HG03460 (cell line): ENCODE results near the gene PIGW.

Experiments
- ATAC-seq: cut with Tn5 transposase; IDR thresholded peaks from one replicate; pipeline ENCODE4 v1.9.1; 2021; ENCODE audit not compliant: unreplicated experiment

PIGW gene, protein sequence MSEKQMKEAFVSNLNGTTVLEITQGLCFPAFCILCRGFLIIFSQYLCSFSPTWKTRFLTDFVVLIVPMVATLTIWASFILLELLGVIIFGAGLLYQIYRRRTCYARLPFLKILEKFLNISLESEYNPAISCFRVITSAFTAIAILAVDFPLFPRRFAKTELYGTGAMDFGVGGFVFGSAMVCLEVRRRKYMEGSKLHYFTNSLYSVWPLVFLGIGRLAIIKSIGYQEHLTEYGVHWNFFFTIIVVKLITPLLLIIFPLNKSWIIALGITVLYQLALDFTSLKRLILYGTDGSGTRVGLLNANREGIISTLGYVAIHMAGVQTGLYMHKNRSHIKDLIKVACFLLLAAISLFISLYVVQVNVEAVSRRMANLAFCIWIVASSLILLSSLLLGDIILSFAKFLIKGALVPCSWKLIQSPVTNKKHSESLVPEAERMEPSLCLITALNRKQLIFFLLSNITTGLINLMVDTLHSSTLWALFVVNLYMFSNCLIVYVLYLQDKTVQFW

DNA sequence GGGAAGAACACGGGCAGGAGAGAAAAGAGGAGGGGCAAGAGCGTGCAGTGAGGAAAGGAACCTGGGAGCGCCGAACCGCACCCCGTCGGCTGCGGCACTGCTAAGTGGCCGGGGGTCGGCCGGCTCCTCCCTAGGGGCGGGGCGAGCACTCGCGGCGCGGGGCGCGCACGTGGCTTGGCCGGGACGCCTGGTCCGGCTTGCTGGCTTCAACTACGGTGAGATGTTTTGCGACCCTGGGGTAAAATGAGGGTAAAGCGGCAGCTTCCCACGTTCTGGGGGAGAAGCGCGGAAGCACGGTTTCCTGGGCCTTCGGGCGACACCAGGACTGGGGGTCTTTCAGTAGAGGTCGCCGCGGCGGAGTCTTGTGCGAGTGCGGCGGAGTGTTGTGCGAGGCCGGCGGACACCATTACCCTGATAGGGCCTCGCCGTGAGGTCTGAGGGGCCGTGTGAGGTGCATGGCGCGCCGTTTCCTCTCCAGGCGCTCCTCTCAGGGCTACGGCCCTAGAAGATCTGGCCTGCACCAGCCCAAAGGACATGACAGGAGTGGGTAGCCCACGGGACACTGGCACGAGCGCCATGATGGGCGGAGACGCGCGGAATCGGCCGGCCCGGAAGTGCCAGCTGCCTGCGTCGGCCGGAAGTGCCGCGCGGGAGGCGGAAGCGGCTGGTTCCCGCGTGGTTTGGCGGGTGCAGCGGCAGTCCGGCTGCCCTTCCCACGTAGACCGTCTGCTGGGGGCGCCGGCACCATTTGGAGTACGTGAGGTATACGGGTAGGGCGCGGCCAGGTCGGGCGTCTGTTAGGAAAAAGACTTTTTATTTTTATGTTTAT lies at the start of gene PIGW, which contains the start of gene MYO19:
Gene PIGW (plus strand): TSS at position 148 of the 829 bp plus-strand sequence. CDS start 2,115 bp downstream, outside the sequence.
Gene MYO19 (minus strand): TSS at position 29 of the 829 bp plus-strand sequence. CDS start 2,330 bp downstream, outside the sequence.
- peak; percentile 73 for ATAC-seq

DNA sequence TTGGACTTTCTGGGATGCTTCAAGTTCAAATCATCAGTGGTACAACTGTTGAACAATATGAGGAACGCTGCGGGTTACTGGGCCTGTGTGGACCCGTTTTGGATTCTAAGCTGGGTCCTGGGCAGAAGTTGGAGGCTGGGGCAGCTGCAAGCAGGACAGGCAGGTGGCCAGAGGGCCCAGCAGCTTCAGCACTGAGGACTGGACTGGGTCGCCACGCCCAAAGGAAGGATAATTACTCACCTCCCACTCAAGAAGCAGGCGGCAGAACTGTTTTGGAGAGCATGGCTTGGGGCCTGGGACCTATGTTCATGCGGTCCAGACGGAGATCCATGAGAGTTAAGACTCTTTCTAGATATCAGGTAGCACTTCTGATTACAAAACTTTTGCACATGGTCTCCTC lies 49.8 kb upstream of the PIGW start:
- no peak for ATAC-seq

DNA sequence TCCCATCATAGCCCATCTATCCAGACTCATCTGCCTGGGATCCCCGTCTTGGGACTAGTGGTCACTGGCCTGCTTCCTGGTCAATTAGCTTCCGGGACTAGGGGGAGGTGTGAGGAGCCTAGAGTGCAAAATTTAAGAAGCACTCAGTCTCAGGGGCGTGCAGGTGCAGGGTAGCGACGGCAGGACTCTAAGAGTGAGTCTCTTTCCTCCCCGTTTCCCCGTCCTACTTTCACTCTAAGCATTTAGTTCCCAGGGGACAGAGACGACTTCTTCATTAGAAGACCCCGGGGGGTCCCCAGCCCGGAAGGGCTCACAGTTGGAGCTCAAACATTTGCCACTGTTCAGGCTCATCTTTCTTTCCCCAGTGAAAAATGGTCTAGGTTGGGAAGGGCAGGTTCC lies 49.0 kb upstream of the PIGW start:
- ATAC-seq: peak; percentile 5

DNA sequence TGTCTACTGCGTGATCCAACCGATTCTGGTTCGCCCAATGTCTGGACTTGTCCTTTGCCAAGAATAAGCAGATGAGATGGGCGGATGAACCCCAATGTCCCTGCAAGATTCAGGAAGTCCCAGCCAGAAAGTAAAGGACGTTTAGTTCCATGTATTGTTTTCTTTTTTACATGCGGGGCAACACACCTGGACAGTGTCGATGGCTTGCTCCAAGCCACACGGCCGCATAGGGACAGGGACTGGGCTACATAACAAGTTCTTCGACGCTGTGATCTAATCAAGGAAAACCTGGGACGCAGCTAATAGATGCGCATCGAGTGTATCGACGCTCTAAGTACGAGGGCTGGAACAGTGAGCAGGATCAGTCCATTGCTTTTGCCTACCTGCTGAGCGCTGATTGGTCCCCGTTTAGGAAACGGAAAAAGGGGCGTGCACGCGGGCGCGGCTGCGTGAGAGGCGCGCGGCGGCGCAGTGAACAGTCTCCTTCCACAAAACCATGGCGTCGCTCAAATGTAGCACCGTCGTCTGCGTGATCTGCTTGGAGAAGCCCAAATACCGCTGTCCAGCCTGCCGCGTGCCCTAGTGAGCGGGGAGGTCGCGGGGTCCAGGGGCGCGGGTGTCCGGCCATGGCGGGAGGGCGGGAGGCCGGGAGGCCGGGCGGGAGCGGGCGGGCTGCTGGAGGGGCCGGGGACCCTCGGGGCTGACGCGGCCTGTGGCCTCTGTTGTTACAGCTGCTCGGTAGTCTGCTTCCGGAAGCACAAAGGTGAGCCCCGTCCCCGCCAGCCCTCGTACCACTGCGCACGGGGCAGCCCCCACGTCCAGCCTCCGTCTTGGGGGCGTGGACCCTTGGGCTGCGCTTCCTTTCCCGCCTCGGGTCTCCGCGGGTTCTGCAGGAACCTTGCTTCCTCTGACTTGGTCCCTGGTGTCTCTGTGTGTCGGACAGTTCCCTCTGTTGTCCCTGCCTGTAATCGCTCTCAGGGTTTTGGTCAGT lies 48.3 kb upstream of the PIGW start, which contains the start of gene ZNHIT3:
Gene ZNHIT3 (plus strand): TSS at position 478 of the 991 bp plus-strand sequence. CDS start 19 bp downstream, at position 497.
- peak; percentile 82 for ATAC-seq

DNA sequence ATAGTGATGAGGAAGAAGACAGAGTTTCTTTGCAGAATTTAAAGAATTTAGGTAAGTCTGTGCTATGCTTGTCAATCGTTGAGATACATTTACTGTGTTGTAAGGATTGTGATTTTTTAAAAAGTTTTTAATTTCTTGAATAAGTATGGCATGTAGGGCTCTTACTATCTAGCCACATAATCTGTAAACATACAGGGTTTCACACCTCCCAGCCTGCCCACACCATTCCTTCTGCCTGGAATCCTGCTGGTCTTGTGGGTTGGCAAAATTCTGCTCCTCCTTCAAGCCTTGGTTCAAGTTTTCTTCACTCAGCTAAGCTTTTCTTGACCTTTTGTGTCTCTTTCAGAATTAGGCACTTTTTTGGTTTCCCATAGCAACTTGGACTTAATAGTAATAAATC lies 40.8 kb upstream of the PIGW start:
- no peak for ATAC-seq

DNA sequence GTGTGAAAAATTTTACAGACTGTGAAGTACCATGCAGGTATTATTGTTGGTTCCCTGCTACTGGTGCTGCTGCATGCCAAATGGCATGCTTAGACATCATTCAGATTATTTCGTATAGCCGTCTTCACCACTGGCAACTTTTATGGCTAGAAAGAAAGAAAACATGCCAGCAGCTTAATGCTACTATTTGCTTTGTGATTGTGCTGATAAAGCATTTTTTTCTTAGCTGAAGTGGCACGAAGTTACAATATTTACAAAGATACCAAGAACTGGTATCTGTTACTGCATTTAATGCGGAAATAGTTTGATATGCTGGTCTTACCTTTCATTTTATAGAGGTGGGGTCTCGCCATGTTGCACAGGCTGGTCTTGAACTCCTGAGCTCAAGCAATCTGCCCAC lies 40.1 kb upstream of the PIGW start:
- ATAC-seq: no peak

DNA sequence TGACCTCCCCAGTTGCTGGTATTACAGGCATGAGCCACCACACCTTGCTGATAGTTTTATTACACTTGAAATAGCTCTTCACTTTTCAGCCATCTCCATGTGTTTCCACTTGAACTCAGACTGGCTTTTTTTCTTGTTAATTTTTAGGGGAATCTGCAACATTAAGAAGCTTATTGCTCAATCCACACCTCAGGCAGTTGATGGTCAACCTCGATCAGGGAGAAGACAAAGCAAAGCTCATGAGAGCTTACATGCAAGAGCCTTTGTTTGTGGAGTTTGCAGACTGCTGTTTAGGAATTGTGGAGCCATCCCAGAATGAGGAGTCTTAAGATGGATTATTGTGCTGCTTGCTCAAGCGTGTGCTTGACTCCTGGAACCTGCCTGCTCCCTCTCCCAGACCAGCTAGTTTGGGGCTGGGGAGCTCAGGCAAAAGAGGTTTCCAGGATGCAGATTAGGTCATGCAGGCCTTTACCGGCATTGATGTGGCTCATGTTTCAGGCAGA lies 39.7 kb upstream of the PIGW start:
- no peak for ATAC-seq

DNA sequence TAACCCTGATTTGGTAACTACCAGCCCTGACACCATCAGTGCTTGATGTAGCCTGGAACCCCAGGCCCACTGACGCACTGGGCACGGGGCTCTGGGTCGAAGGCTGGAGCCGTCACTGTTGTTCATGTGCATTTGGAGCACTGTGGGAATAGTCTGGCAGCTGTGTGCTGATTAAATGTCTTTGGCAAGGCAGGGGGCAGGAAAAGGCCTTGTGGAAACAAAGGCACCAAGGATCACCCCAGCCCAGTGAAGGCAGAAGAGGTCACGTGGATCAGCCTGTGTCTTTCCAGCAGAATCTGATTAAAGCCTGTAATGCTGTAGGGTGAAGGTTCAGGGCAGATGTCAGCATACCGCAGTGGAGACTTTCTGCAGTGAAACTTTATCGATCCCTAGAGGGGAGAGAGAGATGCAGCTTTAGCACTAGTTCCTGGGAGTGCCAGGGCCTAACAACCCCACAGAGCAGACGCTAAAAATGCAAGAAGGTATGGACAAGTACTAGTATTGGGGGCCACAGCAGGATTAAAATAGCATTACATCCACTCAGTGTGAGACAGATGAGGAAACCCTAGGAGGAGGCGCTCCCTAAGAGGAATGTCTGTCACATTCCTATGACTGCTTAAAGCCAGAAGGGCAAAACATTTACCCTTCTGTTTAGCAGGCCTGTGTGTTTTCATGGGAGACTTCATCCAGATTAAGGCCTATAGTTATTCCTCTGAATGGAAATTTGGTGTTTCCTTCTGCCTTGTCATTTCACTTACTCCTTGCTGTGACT lies 38.6 kb upstream of the PIGW start:
- no peak for ATAC-seq

DNA sequence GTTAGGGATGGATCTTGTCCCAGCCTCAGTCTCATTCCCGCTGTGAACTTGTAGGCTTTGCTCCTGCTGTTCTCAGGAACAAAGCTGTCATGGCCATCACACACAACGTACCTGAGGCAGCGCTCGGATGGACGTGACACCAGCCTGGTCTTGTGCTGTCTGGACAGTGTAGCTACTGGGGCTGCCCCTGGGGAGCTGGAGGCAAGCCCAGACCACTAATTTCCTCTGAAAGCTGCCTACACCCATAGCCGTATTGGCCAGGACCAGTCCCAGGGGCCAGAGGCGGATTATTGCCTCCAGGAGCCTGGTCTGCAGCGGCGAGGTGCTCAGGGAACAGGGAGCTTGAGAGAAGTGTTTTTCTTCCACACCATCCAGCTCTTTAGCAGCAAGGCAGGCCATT lies 36.6 kb upstream of the PIGW start:
- ATAC-seq: no peak

DNA sequence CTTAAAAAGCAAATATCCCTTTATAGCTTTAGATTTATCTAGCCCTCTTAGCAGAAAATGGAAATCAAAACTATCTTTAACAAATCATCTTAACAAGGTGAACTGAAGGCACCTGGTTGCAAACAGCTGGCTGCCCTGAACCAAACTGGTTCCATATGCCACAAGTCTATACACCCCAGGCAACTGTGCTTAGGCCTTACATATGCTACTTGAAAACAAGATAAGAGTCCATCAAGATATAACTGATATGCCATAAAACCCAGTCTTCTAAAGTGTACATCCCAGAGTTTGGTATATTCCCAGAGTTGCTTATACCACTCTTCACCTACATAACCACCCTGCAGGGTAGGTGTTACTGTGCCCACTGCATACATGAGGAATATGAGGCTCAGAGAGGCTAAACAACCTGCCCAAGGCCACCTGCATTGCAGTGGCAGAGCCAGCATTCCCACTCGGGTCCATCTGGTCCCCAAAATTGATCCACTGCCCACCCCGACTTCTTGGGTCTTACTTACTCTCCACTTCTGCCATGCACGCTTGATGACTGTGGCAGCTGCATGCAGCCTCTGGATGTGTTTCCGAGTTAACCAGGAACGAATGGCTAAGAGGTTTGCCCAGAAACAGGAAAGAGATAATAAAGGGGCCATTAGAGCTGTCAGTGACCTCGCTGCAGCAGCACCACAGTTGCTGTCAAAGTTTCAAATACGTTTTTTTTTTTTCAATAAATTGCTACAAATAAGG lies 36.1 kb upstream of the PIGW start:
- no peak for ATAC-seq

DNA sequence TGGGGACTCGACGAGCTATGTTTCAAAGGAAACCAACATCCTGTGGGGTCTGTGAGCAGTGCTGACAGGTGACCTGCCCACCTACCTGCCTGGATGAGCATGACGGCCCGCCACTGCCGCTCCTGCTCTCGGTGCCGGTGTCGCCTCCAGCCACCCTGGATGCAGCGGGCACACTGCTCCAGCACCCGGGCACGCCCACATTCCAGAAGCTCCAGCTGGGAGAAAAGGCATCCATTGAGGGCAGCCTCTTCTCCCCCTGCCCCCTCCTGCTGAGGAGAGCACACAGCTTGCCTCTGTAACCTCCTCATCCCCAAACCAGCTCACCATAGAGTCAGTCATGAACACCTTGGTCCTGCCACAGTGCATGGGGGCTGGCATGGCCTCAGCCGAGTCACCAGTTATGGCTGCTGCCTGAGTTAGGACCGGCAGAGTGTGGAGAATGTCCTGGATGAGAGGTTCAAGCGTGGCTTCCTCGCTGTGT lies 34.0 kb upstream of the PIGW start:
- no peak for ATAC-seq

DNA sequence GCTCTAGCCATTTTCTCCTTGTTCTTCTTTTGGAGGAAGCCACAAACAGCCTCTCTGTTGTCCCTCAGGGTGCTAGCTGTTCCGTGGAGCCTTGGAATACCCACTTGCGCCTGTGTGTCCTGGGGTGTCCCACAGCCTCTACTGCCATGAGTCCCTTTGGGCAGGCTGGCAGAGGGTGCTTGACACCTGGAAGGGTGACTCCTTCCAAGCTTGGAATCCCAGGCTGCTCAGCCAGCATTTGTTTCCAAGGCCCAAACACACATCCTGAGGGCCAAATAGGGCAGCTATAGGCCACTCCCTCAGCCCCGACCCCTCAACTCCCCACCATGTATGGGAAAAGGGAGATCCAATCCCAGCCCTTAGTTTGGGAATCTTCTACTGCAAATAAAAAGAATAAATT lies 33.4 kb upstream of the PIGW start:
- no peak for ATAC-seq

DNA sequence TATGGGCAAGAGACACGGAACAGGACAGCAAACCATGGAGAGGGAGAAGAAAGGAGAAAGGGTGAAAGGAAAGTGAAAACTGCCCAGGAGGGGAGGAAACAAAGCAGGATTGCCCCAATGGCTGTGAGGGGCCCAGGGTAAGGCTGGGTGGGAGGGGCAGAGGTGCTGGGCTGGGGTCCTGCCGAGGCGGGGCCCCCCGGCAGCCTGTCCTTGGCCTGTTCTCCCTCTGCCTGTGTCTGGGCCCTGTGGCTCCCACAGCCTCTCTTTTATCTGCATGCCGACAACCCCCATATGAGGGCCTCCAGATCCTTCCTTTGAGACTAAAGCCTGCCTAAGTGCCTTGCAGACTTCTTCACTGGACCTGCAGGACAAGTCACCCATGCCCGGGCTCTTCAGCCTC lies 32.8 kb upstream of the PIGW start:
- no peak for ATAC-seq

DNA sequence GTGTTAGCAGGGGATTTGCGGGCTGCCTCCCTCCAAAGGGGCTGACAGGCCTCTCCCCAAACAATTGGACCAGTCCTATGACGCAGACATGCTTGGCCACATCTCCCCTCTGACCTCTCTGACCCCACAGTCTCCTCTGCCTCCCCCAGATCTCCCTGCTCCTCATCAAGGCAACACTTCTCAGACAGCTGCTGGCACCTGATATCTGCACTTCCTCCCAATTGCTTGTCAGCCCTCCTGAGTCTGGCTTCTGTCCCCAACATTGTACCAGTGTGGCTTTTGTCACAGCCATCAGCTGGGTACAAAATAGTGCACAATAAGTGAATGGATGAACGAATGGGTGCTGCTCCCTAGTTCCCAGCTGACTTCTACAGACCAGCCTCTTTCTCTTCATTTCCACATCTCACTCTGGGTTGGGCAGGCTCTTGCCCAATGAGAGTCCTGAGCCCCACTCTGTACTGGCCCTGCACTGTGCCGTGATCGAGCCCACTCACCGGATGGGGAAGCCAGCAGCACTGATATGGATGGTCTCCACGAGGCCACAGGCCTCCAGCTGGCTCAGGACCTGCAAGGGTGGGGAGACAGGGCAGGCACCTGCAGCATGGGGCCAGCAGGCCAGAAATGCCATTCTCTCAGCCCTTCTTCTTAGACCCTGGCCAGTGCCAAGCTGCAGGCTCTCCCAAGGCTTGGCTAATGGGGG lies 31.2 kb upstream of the PIGW start:
- no peak for ATAC-seq

DNA sequence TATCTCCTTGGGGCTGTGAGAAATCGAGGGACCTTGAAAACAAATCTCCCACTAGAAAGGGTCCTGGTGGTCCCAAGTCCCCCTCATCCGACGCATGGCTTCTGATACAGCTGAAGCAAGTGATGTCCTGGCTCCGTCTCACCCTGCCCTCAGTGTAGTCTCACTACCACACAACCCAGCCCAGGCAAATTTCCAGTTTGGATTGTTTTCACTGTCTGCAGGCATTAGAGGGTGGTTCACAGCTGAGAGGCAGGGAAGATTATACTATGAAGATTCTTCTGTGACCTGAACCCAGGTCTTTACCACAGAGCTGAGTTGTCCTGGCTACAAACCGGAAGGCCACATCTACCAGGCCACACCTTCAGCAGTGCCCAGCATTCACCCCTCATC lies 30.6 kb upstream of the PIGW start:
- no peak for ATAC-seq

DNA sequence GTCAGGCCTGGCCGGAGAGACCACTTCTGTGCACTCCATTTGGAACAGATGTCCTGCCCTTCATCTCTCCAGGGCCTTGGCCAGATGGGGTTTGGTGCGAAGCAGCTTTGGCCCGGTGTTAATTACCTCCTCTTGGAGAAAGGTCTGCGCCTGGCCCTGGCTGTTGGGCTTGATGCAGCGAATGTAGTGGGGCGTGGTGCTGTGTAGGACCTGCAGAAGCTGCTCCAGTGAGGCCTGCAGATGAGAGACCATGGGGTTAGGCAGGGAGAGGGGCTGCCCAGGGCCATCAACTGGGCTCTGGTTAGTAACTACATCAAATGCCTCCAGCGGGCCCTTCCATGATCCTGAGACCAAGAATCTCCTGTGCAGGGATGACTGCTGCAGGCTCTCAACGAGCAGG lies 29.6 kb upstream of the PIGW start:
- no peak for ATAC-seq

DNA sequence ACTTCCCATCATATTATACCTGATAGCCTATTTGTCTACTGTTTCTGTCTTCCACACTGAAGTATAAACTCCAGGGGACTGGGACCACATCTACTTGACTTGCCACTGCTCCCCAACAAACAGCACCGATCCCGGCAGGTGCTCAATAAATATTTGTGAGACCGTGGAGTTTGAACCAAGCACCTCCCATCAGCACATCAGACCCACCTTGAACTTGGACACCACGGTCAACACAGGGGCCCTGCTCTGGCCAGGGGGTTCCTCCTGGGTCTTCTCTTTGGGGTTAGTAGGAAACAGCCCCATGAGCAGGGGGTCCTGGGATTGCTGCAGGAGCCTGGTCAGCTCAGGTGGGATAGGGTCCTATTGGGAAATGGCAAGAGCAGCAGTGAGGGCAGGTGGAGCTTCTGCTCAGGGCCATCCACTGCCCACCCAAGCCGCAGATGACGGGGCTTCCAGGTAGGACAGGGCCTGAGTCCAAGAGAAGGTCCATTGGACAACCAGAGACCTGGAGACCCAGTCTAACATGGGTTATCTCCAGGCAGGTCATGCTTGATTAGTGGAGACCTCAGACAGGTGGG lies 28.4 kb upstream of the PIGW start:
- no peak for ATAC-seq

DNA sequence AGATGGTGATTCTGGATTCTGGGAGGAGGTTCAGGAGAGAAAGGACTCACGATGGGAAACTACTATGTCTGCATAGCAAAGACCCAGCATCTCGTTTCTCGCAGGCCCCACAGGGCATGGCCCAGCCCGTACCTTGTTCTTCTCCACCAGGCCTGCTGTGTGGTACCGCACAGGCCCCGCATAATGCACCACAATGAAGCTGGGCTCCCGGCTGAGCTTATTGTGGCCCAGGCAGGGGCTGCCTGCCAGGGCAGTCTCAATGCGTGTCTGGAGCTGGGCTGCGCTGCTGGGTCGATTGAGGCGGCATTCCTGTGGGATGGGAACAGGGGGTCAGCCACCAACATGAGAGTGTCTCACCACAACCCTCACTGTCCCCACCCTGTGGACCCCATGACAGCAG lies 28.0 kb upstream of the PIGW start:
- no peak for ATAC-seq
